Bronchial epithelial cell (primary cell): ENCODE data around the gene MYL10. TPM values are rescaled to one million over a fixed set of nuclear protein-coding genes. Genes with fewer than 3 reads are reported as not detected.

ENCODE experiments used
- DNase-seq: peaks from one replicate; pipeline ENCODE4 v3.0.0-alpha.2; 2010; ENCODE audit warnings: low read depth
- FAIRE-seq: peaks from 2 replicates; lab custom pipeline; 2011; peaks lifted over from hg19 to GRCh38; lab: Jason Lieb, UNC
- H3K27me3 ChIP-seq: 2 replicates; pipeline ENCODE4 v1.5.1; 2011; ENCODE audit warnings: low read length; ENCODE audit not compliant: control insufficient read depth, insufficient read depth
- H3K36me3 ChIP-seq: 2 replicates; pipeline ENCODE4 v1.5.1; 2011; ENCODE audit warnings: low read length; ENCODE audit not compliant: control insufficient read depth, insufficient read depth
- H3K4me3 ChIP-seq: 2 replicates; pipeline ENCODE4 v1.5.1; 2011; ENCODE audit warnings: mild to moderate bottlenecking, low read depth, low read length, control low read depth
- total RNA-seq: library from RNA; depleted of rRNA; stranded (reverse); fragments of >200 nt; gene quantifications from 2 replicates; pipeline ENCODE4 v1.2.1, GENCODE V29; 2014
- TF ChIP-seq, protein P1 (sequence below): IDR thresholded peaks from 2 replicates; pipeline ENCODE4 v1.5.1; 2011; ENCODE audit warnings: mild to moderate bottlenecking, moderate library complexity, low read length, control low read depth, inconsistent platforms; ENCODE audit not compliant: insufficient read depth, severe bottlenecking

Gene MYL10
- total RNA-seq, 1 donor from 2014 or later: not detected

DNA sequence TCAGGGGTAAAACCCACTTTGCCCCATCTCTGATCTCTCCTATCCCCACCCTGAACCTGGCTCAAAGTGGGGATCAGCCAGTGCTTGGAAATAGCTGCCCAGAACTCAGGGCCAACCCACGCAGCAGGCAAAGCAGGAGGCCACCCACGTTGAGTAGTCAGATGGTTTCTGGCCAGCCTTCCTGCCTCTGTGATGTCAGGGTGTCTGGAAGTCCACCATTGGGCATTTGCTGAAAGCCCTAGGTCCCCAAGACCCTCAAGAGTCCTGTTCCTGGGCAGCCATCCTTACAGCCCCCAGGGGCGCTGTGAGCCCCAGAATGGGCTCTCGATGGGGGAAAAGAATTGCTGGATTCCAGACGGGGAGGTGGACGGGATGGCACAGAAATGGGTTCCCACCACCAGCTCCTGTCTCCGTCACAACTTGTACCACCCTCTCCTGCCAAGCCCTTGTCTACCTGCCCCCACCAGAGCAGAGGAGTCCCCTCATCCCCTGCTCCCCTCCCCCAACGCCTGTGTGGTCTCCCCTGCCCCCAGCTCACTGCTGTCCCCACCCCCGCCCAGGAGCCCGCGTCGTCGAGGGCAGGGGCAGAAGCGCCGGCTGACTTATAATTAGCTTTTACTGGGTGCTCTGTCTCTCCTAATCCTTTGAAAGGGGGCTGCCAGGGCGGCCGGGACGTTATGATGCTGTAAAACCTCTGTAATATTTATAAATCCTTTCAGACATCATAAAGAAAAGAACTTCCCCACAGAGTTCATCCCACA is 3.9 kb downstream of the MYL10 start:
- DNase-seq (no peak), FAIRE-seq (no peak)
- H3K27me3 ChIP-seq: peaks cover 4% of the 10 kb centered on the region
- H3K4me3 ChIP-seq: no peak overlapping the region
- H3K36me3 ChIP-seq: no peaks in the 10 kb centered on the region
- TF ChIP-seq, protein P1, sequence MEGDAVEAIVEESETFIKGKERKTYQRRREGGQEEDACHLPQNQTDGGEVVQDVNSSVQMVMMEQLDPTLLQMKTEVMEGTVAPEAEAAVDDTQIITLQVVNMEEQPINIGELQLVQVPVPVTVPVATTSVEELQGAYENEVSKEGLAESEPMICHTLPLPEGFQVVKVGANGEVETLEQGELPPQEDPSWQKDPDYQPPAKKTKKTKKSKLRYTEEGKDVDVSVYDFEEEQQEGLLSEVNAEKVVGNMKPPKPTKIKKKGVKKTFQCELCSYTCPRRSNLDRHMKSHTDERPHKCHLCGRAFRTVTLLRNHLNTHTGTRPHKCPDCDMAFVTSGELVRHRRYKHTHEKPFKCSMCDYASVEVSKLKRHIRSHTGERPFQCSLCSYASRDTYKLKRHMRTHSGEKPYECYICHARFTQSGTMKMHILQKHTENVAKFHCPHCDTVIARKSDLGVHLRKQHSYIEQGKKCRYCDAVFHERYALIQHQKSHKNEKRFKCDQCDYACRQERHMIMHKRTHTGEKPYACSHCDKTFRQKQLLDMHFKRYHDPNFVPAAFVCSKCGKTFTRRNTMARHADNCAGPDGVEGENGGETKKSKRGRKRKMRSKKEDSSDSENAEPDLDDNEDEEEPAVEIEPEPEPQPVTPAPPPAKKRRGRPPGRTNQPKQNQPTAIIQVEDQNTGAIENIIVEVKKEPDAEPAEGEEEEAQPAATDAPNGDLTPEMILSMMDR: no peak

DNA sequence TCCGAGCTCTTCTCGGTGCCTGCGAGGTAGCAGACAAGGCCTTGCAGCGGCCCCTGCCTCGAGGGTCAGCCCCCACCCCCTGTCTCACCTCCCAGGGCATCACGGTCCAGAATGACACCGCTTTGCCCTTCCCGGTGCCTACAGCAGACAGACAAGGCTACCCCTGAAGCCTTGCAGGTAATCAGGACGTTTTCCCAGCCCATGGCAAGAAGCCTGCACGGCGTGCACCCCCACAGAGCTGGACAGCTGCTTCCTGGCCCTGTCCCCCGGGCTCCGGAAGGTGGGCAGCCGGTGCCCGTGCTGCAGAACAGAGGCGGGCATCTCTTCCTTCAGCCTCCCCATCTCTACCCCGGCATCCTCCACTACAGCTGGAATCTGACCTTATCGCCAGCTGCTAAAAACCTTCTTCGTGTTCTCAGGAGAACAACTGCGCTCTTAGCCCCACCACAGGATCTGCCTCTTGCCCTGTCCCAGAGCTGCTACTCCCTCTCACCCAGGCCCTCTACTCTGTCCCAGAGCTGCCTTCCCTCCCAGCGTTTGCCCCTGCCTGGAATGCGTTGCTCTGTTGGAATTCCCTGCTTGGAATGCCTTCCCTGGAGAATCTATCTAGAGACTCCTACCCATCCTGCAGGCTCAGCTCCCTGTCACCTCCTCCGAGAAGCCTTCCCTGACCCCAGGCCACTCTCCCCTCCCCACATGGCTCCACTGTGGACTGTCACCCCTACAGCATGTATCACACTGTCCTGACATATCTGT is 4.7 kb downstream of the MYL10 start:
- no peaks in the 10 kb centered on the region for H3K36me3 ChIP-seq
- no peak overlapping the region for H3K4me3 ChIP-seq
- H3K27me3 ChIP-seq: peaks cover 4% of the 10 kb centered on the region
- FAIRE-seq: no peak
- DNase-seq: no peak
- TF ChIP-seq, protein P1: no peak

DNA sequence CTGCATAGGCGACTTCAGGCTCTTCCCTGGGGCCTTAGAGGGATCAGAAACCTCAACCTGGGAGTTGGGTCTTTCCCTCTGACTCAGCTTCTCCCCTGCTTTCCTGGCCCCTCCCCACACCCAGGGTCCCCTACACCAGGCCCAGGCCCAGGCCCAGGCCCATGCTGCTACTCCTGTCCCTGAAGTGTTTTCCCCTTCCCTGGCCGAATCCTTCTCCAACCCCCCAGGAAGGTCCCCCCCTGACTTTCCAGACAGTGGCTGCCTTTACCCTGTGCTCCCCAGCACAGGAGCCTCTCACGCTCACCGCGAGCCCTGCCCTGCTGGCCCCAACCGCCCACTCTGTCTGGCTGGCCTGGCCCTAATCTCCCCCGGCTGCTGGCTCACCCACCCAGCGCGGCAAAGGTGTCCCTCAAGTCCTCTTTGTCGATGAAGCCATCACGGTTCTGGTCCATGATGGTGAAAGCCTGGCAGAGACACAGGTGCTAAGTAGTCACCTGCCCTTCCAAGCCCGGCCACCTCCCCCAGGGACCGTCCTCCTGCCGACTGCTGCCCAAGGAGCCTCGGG is 6.4 kb downstream of the MYL10 start:
- TF ChIP-seq, protein P1: no peak
- no peak for FAIRE-seq

DNA sequence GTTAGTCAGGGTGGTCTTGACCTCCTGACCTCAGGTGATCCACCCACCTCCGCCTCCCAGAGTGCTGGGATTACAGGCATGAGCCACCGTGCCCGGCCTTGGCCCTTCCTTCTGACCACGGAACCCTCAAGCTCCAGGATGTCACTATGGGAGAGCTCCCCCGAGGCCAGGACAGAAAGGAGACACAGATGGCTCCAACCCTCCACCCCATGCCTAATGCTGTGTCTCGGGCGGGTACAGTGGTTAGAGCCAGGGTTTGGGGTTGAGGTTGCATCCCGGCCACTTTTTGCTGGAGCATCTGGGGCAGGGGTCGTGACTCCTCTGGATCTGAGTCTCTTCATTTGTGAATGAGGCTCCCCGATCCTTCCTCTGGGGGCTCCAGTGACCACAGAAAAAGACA is 8.1 kb downstream of the MYL10 start:
- TF ChIP-seq, protein P1: no peak
- DNase-seq: no peak
- no peaks in the 10 kb centered on the region for H3K36me3 ChIP-seq
- no peak for FAIRE-seq
- H3K4me3 ChIP-seq: no peak overlapping the region
- H3K27me3 ChIP-seq: peaks cover 4% of the 10 kb centered on the region

More for the DNA sequence above, 6.4 kb downstream of the MYL10 start:
- no peak overlapping the region for H3K4me3 ChIP-seq
- no peak for DNase-seq
- H3K36me3 ChIP-seq: no peaks in the 10 kb centered on the region
- H3K27me3 ChIP-seq: peaks cover 4% of the 10 kb centered on the region

DNA sequence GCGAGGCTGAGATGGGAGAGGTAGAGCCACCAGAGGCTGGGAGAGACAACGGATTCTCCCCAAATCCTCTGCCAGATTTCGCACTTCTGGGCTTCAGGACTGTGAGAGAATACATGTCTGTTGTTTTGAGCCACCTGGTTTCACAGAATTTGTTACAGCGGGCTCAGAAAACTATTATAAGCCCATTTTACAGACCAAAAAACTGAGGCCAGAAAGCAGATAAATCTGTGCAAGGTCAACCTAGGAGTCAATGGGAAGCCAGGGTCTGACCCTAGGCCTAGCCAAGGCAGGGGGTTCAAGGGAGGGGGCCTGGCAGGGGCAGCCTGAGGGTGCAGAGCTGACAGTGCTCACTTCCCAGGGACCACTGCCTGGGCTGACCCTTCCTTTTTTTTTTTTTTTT is 8.7 kb downstream of the MYL10 start:
- Histone ChIP-seq H3K4me3 (no peak overlapping the region), H3K36me3 (no peaks in the 10 kb centered on the region), H3K27me3 (peaks cover 4% of the 10 kb centered on the region)
- TF ChIP-seq, protein P1: no peak
- DNase-seq: no peak
- FAIRE-seq: no peak
